Smooth muscle cell (in vitro differentiated cells): ENCODE results near the gene MRPL18. TPM values are rescaled to one million over a fixed set of nuclear protein-coding genes. Genes with fewer than 3 reads are reported as not detected.

Experiments used
- DNase-seq: peaks from one replicate; lab custom pipeline; 2025; ENCODE audit not compliant: unreplicated experiment; lab: John Stamatoyannopoulos, UW
- H2AFZ ChIP-seq: fragments of 200-600 bp; sonication (generic); 2 replicates; pipeline ENCODE4 v1.6.0; 2016; ENCODE audit warnings: antibody characterized with exemption, low read depth, mild to moderate bottlenecking
- H3F3A ChIP-seq: fragments of 200-600 bp; sonication (generic); 2 replicates; pipeline ENCODE4 v1.6.0; 2017; ENCODE audit warnings: antibody characterized with exemption, low read depth
- H3K27ac ChIP-seq: fragments of 200-600 bp; sonication (generic); 2 replicates; pipeline ENCODE4 v1.5.1; 2016; ENCODE audit warnings: low read depth, mild to moderate bottlenecking
- H3K27me3 ChIP-seq: fragments of 200-600 bp; sonication (generic); 2 replicates; pipeline ENCODE4 v1.6.1; 2016; ENCODE audit warnings: low read depth, mild to moderate bottlenecking
- H3K36me3 ChIP-seq: fragments of 200-600 bp; sonication (generic); 2 replicates; pipeline ENCODE4 v1.5.1; 2016; ENCODE audit warnings: low read depth
- H3K4me1 ChIP-seq: fragments of 200-600 bp; sonication (generic); 2 replicates; pipeline ENCODE4 v1.5.1; 2016; ENCODE audit warnings: low read depth
- H3K4me2 ChIP-seq: fragments of 200-600 bp; sonication (generic); 2 replicates; pipeline ENCODE4 v1.6.0; 2016; ENCODE audit warnings: mild to moderate bottlenecking
- H3K4me3 ChIP-seq: fragments of 200-600 bp; sonication (generic); 2 replicates; pipeline ENCODE4 v1.5.1; 2016; ENCODE audit warnings: mild to moderate bottlenecking
- H3K79me2 ChIP-seq: fragments of 200-600 bp; sonication (generic); 2 replicates; pipeline ENCODE4 v1.6.0; 2016; ENCODE audit warnings: low read depth, mild to moderate bottlenecking
- H3K9ac ChIP-seq: fragments of 200-600 bp; sonication (generic); 2 replicates; pipeline ENCODE4 v1.6.0; 2016; ENCODE audit warnings: low read depth
- H3K9me3 ChIP-seq: fragments of 200-600 bp; sonication (generic); replicated peaks from 2 replicates; pipeline ENCODE4 v1.5.1; 2016; ENCODE audit warnings: low read depth
- H4K20me1 ChIP-seq: fragments of 200-600 bp; sonication (generic); 2 replicates; pipeline ENCODE4 v1.6.0; 2016; ENCODE audit warnings: low read depth
- CTCF ChIP-seq: fragments of 200-600 bp; sonication (generic); IDR thresholded peaks from 2 replicates; pipeline ENCODE4 v1.5.1; 2017; ENCODE audit warnings: borderline replicate concordance, mild to moderate bottlenecking, antibody characterized with exemption; ENCODE audit not compliant: insufficient read depth, poor library complexity, severe bottlenecking
- WGBS: methylation state at CpG from one replicate; pipeline ENCODE4 v1.1.7; 2016; ENCODE audit warnings: low lambda C conversion rate; 5-methylcytosine and 5-hydroxymethylcytosine counted together
- polyA plus RNA-seq: library from polyadenylated mRNA; unstranded; fragments of >200 nt; fragmentation: Nextera tagmentation; extraction: Ambion mirVana; gene quantifications from 2 replicates; pipeline ENCODE4 v1.2.1, GENCODE V29; 2016
- total RNA-seq: library from RNA; depleted of rRNA; stranded (reverse); fragments of >200 nt; gene quantifications from 2 replicates; pipeline ENCODE4 v1.2.3, GENCODE V29; 2014

The MRPL18 gene
- total and polyA plus RNA-seq, 2 experiments from 2014 or later: 78.8 to 107 TPM

GRCh38 chr6:159797554-159797953, 7.3 kb downstream of the MRPL18 start:
- H3K4me3 ChIP-seq: no peak overlapping the region
- no peak for DNase-seq
- peaks cover 20% of the 10 kb centered on the region for H3K79me2 ChIP-seq
- peaks cover 21% of the 10 kb centered on the region for H3K36me3 ChIP-seq
- H4K20me1 ChIP-seq: peaks cover 15% of the 10 kb centered on the region
- no peak overlapping the region for H2AFZ ChIP-seq
- H3K27me3 ChIP-seq: no peaks in the 10 kb centered on the region
- H3K9ac ChIP-seq: no peak overlapping the region
- H3K27ac ChIP-seq: no peak overlapping the region
- peaks cover under 1% of the 10 kb centered on the region for H3K4me1 ChIP-seq
- TF ChIP-seq CTCF: no peak
- 100% methylated on average over 1 of the region's 1 CpG for WGBS
- H3F3A ChIP-seq: no peaks in the 10 kb centered on the region
- no peak overlapping the region for H3K4me2 ChIP-seq
- no peaks in the 10 kb centered on the region for H3K9me3 ChIP-seq

GRCh38 chr6:159800141-159800865, 10.0 kb downstream of the MRPL18 start, which contains the start of gene PNLDC1:
Gene PNLDC1, plus strand, starts transcription at chr6:159800276. Its CDS starts 32 bp downstream, at chr6:159800308.
- 95% methylated on average over 30 of the region's 50 CpGs for WGBS
- no peaks in the 10 kb centered on the region for H3F3A ChIP-seq
- H3K4me1 ChIP-seq: no peaks in the 10 kb centered on the region
- H3K9me3 ChIP-seq: no peaks in the 10 kb centered on the region
- no peak within 1 kb of the TSS for H3K27ac ChIP-seq
- H3K4me2 ChIP-seq: no peak within 1 kb of the TSS
- peaks cover 7% of the 10 kb centered on the region for H4K20me1 ChIP-seq
- H3K9ac ChIP-seq: no peak within 1 kb of the TSS
- H3K79me2 ChIP-seq: peaks cover 4% of the 10 kb centered on the region
- DNase-seq: no peak
- no peak within 1 kb of the TSS for H2AFZ ChIP-seq
- H3K27me3 ChIP-seq: no peaks in the 10 kb centered on the region
- peaks cover 18% of the 10 kb centered on the region for H3K36me3 ChIP-seq
- no peak within 1 kb of the TSS for H3K4me3 ChIP-seq
- no peak for TF ChIP-seq CTCF

- Histone ChIP-seq H3K36me3 (peaks cover 17% of the 10 kb centered on the region), H3K27me3 (no peaks in the 10 kb centered on the region), H4K20me1 (no peaks in the 10 kb centered on the region), H3K79me2 (peaks cover 3% of the 10 kb centered on the region), H3K4me2 (no peak overlapping the region), H2AFZ (no peak overlapping the region), H3K4me1 (no peaks in the 10 kb centered on the region), H3K9me3 (no peaks in the 10 kb centered on the region), H3K9ac (no peak overlapping the region), H3K27ac (no peak overlapping the region), H3F3A (no peaks in the 10 kb centered on the region), H3K4me3 (no peak overlapping the region)
- no peak for DNase-seq
- WGBS: 93% methylated on average over 8 of the region's 8 CpGs
- TF ChIP-seq CTCF: no peak
Observed at GRCh38 chr6:159801935-159802334, 11.7 kb downstream of the MRPL18 start.

- H3K4me1 ChIP-seq: no peaks in the 10 kb centered on the region
Observed at GRCh38 chr6:159804504-159804903, 14.2 kb downstream of the MRPL18 start.

More at GRCh38 chr6:159804504-159804903, 14.2 kb downstream of the MRPL18 start:
- Histone ChIP-seq H3F3A (no peaks in the 10 kb centered on the region), H3K79me2 (no peaks in the 10 kb centered on the region), H3K4me2 (no peak overlapping the region), H3K9me3 (no peaks in the 10 kb centered on the region), H3K27me3 (no peaks in the 10 kb centered on the region), H2AFZ (no peak overlapping the region), H3K27ac (no peak overlapping the region), H3K9ac (no peak overlapping the region), H4K20me1 (no peaks in the 10 kb centered on the region), H3K4me3 (no peak overlapping the region), H3K36me3 (no peaks in the 10 kb centered on the region)
- no peak for DNase-seq
- 93% methylated on average over 10 of the region's 10 CpGs for WGBS
- no peak for TF ChIP-seq CTCF
